Measurements from ENCODE around the gene SELENBP1. TPM values are rescaled to one million over a fixed set of nuclear protein-coding genes. Genes with fewer than 3 reads are reported as not detected.

The SELENBP1 gene
- polyA plus RNA-seq, 1 of the 3 experiments (the other 2 are of a cell fraction) = 0.16 TPM

DNA sequence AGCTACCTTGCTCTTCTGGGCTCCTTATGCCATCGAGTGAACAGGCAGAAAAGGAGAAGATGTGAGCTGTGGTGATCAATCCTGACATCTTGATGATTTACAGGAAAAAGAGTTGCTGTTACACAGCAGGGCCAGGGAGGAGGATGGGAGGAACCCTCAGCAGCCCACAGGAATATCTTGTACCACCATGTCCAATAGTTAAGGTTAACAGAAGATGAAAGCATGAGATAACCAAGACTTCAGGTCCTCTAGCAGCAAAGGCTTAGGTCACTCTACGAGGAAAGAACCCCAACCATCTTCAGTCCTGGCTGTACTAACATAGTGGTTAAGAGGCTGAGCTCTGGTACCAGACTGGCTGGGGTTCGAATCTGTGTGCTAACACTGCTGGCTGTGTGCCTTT, 12.1 kb upstream of the SELENBP1 start:
- ChIA-PET POLR2A (interaction anchor here (1.3 kb wide), 1 partner anchor 11 kb away, joined by 3 read pairs; no protein-coding TSS in a partner anchor), CTCF (interaction anchor here (0.9 to 1.8 kb wide), 3 partner anchors 19 to 83 kb away, joined by 3 to 6 read pairs (median 3); no protein-coding TSS in a partner anchor)
- Histone ChIP-seq H4K20me1 (ENCODE audit: insufficient read depth) (no peaks in the 10 kb centered on the region), H3K36me3 (replicated peaks in 1 of 2; ENCODE audit: control insufficient read depth in 1 of 2, insufficient read depth in 2 of 2, low read length in 1 of 2) (no peaks in the 10 kb centered on the region), H3F3A (replicated peaks; ENCODE audit: insufficient read depth) (no peaks in the 10 kb centered on the region), H3K4me3 (ENCODE audit: low read depth in 2 of 2, low read length in 1 of 2) (no peak overlapping the region), H3K4me2 (no peak overlapping the region), H3K4me1 (ENCODE audit: control insufficient read depth in 1 of 2, insufficient read depth in 2 of 2, low read depth in 1 of 2, low read length in 1 of 2) (no peaks in the 10 kb centered on the region), H3K27me3 (ENCODE audit: insufficient read depth) (no peaks in the 10 kb centered on the region; the same call in 1 of the 2 replicates), H3K9me3 (no peaks in the 10 kb centered on the region), H3K9me2 (no peaks in the 10 kb centered on the region), H3K9ac (no peak overlapping the region), H3K27ac (ENCODE audit: low read depth in 2 of 2, low read length in 1 of 2) (no peak overlapping the region), H3K79me2 (ENCODE audit: insufficient read depth) (no peaks in the 10 kb centered on the region), H2AFZ (ENCODE audit: low read depth) (no peak overlapping the region)
- no peak for DNase-seq
- WGBS (ENCODE audit: low lambda C conversion rate) = 52% methylated on average over 3 of the region's 3 CpGs
- TF ChIP-seq FOSL2 (IDR thresholded peaks at IDR 0.05; ENCODE audit: borderline replicate concordance, low read depth) (no peak), MXI1 (IDR thresholded peaks at IDR 0.05; ENCODE audit: low read depth, low read length) (no peak), NRF1 (IDR thresholded peaks at IDR 0.05; ENCODE audit: low read depth, low read length) (no peak), FOXJ3 (CRISPR knock-in tag; IDR thresholded peaks at IDR 0.05) (no peak), GABPA (IDR thresholded peaks at IDR 0.05; ENCODE audit: low read depth) (no peak), JUND (IDR thresholded peaks at IDR 0.05) (no peak), TEAD4 (IDR thresholded peaks at IDR 0.05; ENCODE audit: borderline replicate concordance, insufficient read depth) (no peak), ELF1 (IDR thresholded peaks at IDR 0.05) (no peak), CHD2 (IDR thresholded peaks at IDR 0.05; ENCODE audit: low read length, partially characterized antibody) (no peak), EZH2phosphoT487 (IDR thresholded peaks at IDR 0.05; ENCODE audit: borderline replicate concordance, low read depth) (no peak), RAD21 (IDR thresholded peaks at IDR 0.05; ENCODE audit: low read length) (no peak), GATA2 (CRISPR knock-in tag; IDR thresholded peaks at IDR 0.05) (no peak), TCF12 (IDR thresholded peaks at IDR 0.05) (no peak), POLR2AphosphoS5 (IDR thresholded peaks at IDR 0.05; ENCODE audit: low read depth, low read length) (no peak)
- TF ChIP-seq, protein P1, sequence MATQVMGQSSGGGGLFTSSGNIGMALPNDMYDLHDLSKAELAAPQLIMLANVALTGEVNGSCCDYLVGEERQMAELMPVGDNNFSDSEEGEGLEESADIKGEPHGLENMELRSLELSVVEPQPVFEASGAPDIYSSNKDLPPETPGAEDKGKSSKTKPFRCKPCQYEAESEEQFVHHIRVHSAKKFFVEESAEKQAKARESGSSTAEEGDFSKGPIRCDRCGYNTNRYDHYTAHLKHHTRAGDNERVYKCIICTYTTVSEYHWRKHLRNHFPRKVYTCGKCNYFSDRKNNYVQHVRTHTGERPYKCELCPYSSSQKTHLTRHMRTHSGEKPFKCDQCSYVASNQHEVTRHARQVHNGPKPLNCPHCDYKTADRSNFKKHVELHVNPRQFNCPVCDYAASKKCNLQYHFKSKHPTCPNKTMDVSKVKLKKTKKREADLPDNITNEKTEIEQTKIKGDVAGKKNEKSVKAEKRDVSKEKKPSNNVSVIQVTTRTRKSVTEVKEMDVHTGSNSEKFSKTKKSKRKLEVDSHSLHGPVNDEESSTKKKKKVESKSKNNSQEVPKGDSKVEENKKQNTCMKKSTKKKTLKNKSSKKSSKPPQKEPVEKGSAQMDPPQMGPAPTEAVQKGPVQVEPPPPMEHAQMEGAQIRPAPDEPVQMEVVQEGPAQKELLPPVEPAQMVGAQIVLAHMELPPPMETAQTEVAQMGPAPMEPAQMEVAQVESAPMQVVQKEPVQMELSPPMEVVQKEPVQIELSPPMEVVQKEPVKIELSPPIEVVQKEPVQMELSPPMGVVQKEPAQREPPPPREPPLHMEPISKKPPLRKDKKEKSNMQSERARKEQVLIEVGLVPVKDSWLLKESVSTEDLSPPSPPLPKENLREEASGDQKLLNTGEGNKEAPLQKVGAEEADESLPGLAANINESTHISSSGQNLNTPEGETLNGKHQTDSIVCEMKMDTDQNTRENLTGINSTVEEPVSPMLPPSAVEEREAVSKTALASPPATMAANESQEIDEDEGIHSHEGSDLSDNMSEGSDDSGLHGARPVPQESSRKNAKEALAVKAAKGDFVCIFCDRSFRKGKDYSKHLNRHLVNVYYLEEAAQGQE (IDR thresholded peaks at IDR 0.05; ENCODE audit: low read depth, low read length) = no peak
- TF ChIP-seq, protein P2, sequence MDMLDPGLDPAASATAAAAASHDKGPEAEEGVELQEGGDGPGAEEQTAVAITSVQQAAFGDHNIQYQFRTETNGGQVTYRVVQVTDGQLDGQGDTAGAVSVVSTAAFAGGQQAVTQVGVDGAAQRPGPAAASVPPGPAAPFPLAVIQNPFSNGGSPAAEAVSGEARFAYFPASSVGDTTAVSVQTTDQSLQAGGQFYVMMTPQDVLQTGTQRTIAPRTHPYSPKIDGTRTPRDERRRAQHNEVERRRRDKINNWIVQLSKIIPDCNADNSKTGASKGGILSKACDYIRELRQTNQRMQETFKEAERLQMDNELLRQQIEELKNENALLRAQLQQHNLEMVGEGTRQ (IDR thresholded peaks at IDR 0.05; ENCODE audit: borderline replicate concordance, low read depth, low read length) = no peak
- TF ChIP-seq, protein P3, sequence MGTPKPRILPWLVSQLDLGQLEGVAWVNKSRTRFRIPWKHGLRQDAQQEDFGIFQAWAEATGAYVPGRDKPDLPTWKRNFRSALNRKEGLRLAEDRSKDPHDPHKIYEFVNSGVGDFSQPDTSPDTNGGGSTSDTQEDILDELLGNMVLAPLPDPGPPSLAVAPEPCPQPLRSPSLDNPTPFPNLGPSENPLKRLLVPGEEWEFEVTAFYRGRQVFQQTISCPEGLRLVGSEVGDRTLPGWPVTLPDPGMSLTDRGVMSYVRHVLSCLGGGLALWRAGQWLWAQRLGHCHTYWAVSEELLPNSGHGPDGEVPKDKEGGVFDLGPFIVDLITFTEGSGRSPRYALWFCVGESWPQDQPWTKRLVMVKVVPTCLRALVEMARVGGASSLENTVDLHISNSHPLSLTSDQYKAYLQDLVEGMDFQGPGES (IDR thresholded peaks at IDR 0.05; ENCODE audit: low read depth, low read length) = no peak
